Adipocyte (in vitro differentiated cells): ENCODE results near the gene FBL.

ENCODE experiments used
- DNase-seq: peaks from one replicate; pipeline ENCODE4 v3.0.0-alpha.2; 2015; ENCODE audit warnings: low read depth
- H3K27me3 ChIP-seq: replicated peaks from 2 replicates; pipeline ENCODE4 v1.7.0; 2013; ENCODE audit warnings: mild to moderate bottlenecking, low read length, moderate library complexity; ENCODE audit not compliant: control insufficient read depth, insufficient read depth
- H3K36me3 ChIP-seq: 2 replicates; pipeline ENCODE4 v1.7.0; 2013; ENCODE audit warnings: low read length, mild to moderate bottlenecking, moderate library complexity; ENCODE audit not compliant: control insufficient read depth, insufficient read depth, severe bottlenecking
- H3K4me1 ChIP-seq: 2 replicates; pipeline ENCODE4 v1.7.0; 2013; ENCODE audit warnings: mild to moderate bottlenecking, low read length, moderate library complexity; ENCODE audit not compliant: control insufficient read depth, insufficient read depth
- H3K4me3 ChIP-seq: 2 replicates; pipeline ENCODE4 v1.7.0; 2013; ENCODE audit warnings: mild to moderate bottlenecking, low read length, moderate library complexity
- H3K9ac ChIP-seq: 2 replicates; pipeline ENCODE4 v1.7.0; 2013; ENCODE audit warnings: mild to moderate bottlenecking, low read length, moderate library complexity
- H3K9me3 ChIP-seq: 2 replicates; pipeline ENCODE4 v1.7.0; 2013; ENCODE audit warnings: mild to moderate bottlenecking, low read length, moderate library complexity; ENCODE audit not compliant: control insufficient read depth

FBL gene

DNA sequence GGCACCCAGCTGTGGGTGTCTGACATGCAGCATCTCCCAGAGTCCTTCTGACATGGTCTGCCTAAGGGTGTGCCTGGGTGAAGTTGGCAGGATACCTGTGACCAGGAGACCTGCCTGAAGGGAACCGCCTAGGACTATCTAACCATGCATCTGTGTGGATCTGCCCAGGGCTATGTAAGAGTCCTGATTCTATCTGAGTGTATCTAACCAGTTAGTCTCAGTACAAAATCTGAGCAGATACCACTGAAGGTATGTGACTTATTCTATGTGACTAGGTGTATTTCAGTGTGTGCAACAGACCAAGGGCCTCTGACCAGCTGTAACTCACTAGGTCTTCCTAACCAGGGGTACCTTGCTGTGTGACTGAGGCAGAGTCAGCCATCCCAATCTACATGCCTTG is 28.2 kb upstream of the FBL start:
- H3K4me3 ChIP-seq = no peak overlapping the region
- H3K36me3 ChIP-seq = no peaks in the 10 kb centered on the region
- DNase-seq = no peak
- H3K27me3 ChIP-seq = peaks cover 8% of the 10 kb centered on the region
- H3K9ac ChIP-seq = no peak overlapping the region
- no peaks in the 10 kb centered on the region for H3K4me1 ChIP-seq
- H3K9me3 ChIP-seq = no peaks in the 10 kb centered on the region

DNA sequence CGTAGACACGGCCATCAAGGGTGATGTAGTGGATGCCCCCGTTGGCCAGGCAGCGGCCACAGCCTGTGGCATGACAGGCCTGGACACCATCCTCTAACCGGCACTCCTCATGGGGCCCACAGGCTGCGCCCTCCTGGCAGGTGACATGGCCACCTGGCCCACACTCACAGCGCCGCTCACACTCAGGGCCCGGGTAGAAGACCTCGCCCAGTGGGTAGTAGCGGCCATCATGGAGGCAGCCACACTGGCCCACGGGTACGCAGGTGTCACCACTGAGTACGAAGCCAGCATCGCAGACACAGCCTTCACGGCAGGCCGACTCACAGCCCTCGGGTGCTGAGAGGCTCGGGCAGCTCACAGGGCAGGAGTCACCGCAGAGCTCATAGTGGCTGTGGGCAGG is 27.2 kb upstream of the FBL start:
- H3K4me3 ChIP-seq = no peak overlapping the region
- DNase-seq = no peak

DNA sequence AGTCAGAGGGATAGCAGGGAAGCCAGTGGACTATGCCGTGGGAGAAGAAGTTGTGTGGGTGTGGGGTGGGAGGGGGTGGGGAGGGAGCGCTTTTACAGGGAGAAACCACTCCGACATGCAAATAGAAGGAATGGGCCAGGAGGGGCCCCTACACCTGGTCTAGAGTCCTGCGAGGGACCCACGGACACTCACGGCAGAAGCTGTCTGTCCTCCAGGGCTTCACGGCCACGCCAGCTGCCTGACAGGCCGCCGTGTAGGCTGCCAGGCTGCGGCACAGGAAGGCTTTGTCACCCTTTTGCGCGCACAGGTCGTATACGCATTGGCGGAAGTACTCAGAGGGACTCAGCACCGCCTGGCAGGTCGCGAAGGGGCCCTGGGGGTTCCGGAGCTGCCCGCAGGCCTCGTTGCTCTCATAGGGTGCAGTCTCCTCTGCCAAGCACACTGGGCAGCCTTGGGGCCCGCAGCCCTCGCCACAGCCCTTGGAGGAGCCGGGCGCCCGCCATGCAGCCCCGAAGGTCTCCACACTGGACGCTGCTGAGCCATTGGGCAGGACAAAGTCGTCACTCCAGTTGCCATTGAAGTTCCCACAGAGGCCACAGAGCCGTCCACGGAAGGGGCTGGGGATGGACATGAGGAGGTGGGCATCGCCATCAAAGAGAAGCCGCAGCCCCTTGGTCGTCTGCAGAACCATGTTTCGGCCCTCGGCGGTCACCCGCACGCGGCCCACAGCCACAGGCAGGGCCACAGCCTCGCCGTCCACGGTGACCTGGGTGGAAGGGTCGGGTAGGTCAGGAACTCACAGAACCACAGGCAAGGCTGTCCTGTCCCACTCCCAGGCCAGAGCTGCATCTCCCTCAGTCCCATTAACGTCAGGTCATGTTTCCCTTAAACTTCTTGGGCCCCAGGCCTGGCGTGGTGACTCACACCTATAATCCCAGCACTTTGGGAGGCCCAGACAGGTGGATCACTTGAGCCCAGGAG is 26.0 kb upstream of the FBL start:
- H3K4me1 ChIP-seq = no peaks in the 10 kb centered on the region
- no peak overlapping the region for H3K9ac ChIP-seq
- H3K4me3 ChIP-seq = no peak overlapping the region
- H3K9me3 ChIP-seq = no peaks in the 10 kb centered on the region
- no peaks in the 10 kb centered on the region for H3K36me3 ChIP-seq
- H3K27me3 ChIP-seq = peaks cover 11% of the 10 kb centered on the region
- DNase-seq = no peak

More for the DNA sequence above, 27.2 kb upstream of the FBL start:
- no peaks in the 10 kb centered on the region for H3K9me3 ChIP-seq
- no peaks in the 10 kb centered on the region for H3K4me1 ChIP-seq
- H3K27me3 ChIP-seq = peaks cover 8% of the 10 kb centered on the region
- H3K36me3 ChIP-seq = no peaks in the 10 kb centered on the region
- H3K9ac ChIP-seq = no peak overlapping the region

DNA sequence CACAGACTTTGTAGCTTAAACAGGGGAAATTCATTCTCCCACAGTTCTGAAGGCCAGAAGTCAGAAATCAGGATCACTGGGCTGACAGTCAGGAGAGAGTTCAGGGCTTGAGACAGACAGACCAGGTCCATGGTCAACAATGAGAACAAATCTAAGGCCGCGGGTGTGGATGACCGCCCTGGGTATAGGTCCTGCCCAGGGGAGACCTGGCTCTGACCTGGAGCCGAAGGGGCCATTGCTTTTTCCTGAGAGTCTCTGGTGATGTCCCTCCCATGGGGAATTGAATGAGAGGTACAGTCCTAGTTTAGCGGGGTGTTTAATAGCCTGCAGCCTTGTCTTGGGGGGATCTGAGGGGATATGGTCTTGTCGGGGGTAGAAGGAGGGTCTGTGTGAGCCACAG is 25.2 kb upstream of the FBL start:
- Histone ChIP-seq H3K9ac (no peak overlapping the region), H3K4me3 (no peak overlapping the region), H3K4me1 (no peaks in the 10 kb centered on the region), H3K9me3 (no peaks in the 10 kb centered on the region), H3K27me3 (peaks cover 11% of the 10 kb centered on the region), H3K36me3 (no peaks in the 10 kb centered on the region)
- no peak for DNase-seq

DNA sequence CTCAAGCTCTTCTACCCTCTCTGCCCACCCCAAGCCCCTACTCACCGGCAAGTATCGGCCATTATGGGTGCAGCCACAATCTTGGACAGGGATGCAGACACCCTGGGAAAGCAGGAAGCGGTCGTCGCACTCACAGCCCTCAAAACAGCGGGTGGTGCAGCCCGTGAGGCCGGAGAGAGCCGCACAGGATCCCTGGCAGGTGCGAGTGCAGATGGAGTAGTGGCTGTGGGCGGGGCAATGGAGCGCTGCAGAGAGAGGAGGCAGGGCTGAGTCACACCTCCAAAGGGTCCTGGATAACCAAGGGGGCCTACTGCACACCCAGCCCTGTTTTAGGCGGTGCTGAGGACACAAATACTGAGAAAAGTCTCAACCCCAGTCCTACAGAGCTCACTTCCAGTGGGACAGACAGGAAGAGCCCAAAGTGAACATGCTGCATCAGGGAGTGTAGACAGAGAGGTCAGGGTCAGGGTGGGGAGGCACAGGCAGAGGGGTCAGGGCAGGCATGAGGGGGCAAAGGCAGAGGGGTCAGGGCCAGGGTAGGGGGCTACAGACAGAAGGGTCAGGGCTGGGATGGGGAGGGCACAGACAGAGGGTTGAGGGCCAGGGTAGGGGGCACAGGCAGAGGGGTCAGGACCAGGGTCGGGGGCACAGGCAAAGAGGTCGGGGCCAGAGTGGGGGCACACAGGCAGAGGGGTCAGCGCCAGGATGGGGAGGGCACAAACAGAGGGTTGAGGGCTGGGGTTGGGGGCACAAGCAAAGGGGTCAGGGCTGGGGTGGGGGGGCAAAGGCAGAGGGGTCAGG is 24.2 kb upstream of the FBL start:
- no peak overlapping the region for H3K4me3 ChIP-seq
- DNase-seq = no peak

DNA sequence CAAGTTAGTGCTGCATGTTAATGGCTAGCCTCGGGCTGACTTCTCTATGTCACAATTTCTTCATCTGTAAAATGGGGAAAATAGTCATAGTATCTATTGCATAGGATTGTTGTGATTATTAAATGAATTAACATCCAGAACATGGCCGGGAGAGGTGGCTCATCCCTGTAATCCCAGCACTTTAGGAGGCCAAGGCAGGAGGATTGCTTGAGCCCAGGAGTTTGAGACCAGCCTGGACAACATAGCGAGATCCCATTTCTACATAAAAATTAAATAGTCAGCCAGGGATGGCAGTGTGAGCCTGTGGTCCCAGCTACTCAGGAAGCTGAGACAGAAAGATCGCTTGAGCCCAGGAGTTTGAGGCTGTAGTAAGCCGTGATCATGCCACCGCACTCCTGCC is 21.8 kb upstream of the FBL start:
- Histone ChIP-seq H3K36me3 (no peaks in the 10 kb centered on the region), H3K9ac (no peak overlapping the region), H3K4me3 (no peak overlapping the region), H3K9me3 (no peaks in the 10 kb centered on the region), H3K27me3 (peaks cover 11% of the 10 kb centered on the region), H3K4me1 (no peaks in the 10 kb centered on the region)
- no peak for DNase-seq

More for the DNA sequence above, 24.2 kb upstream of the FBL start:
- no peaks in the 10 kb centered on the region for H3K4me1 ChIP-seq
- H3K9me3 ChIP-seq = no peaks in the 10 kb centered on the region
- peaks cover 11% of the 10 kb centered on the region for H3K27me3 ChIP-seq
- H3K36me3 ChIP-seq = no peaks in the 10 kb centered on the region
- no peak overlapping the region for H3K9ac ChIP-seq

DNA sequence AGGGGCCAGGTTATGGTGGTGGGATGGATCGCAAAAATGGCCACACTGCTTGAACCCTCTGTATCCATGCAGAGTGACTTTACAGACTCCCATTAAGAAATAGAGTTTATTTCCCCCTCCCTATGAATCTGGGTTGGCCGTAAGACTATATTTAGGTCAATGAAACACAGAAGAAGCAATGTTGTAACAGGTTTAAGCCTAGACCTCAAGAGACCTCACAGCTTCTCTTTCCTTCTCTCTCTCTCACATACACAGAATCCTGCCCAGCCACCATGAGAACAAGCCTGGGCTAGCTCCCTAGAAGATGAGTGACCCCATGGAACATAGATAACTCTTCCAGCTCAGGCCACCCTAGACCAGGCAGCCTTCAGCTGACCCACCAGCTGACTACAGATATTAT is 21.0 kb upstream of the FBL start:
- no peaks in the 10 kb centered on the region for H3K4me1 ChIP-seq
- no peaks in the 10 kb centered on the region for H3K9me3 ChIP-seq
- no peak overlapping the region for H3K9ac ChIP-seq
- peaks cover 11% of the 10 kb centered on the region for H3K27me3 ChIP-seq
- H3K36me3 ChIP-seq = no peaks in the 10 kb centered on the region
- no peak for DNase-seq
- no peak overlapping the region for H3K4me3 ChIP-seq

DNA sequence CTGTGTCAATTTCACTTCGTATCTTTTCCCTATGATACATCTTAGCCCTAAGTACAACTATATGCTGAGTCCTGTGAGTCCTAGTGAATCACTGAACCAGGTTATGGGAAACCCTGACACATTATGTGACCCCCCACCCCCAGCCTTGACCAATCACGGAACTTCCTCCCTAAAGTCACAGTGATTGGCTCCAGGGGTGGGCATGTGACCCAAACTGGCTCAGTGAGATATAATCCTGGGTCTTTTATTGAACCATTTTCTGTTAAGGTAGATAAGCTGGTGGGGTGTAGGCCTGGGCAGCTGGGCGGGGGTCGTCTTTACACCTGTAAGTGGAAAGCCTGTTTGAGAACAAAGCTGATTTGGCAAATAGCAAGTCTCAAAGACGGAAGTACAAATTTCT is 19.8 kb upstream of the FBL start:
- Histone ChIP-seq H3K9me3 (no peaks in the 10 kb centered on the region), H3K4me1 (no peaks in the 10 kb centered on the region), H3K9ac (no peak overlapping the region), H3K4me3 (no peak overlapping the region), H3K27me3 (peaks cover 11% of the 10 kb centered on the region), H3K36me3 (no peaks in the 10 kb centered on the region)
- DNase-seq = no peak

DNA sequence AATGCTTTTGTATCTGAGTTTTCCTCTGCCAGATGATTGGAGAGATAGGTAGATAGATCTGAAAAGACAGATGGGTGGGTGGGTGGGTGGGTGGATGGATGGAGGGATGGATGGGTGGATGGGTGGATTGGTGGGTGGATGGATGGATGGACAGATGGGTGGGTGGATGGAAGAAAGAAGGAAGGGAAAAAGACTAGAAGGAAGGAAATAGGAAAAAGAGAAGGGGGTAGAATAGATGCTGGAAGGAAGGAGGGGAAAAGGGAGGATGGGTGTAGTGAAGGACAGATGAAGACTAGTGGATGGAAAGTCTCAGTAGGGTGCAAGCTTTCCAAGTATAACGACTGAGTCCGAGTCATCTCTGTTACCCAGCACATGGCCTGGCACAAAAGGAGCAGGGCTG is 19.0 kb upstream of the FBL start:
- no peak for DNase-seq
- no peaks in the 10 kb centered on the region for H3K9me3 ChIP-seq
- H3K36me3 ChIP-seq = no peaks in the 10 kb centered on the region
- H3K4me1 ChIP-seq = no peaks in the 10 kb centered on the region
- H3K9ac ChIP-seq = no peak overlapping the region
- no peak overlapping the region for H3K4me3 ChIP-seq
- H3K27me3 ChIP-seq = peaks cover 9% of the 10 kb centered on the region

DNA sequence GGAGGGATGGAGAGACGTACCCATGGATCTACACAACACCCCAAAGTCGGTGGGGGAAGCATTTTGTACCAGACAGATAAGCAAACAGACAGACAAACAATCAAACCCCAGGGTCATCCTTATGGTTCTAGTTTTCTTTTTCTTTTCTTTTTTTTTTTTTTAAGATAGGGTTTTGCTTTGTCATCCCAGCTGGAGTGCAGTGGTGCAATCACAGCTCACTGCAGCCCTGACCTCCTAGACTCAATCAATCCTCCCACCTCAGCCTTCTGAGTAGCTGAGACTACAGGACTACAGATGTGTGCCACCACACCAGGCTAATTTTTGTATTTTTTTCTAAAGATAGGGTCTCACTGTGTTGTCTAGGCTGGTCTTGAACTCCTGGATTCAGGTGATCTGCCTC is 17.9 kb upstream of the FBL start:
- peaks cover 3% of the 10 kb centered on the region for H3K27me3 ChIP-seq
- H3K9ac ChIP-seq = no peak overlapping the region
- H3K9me3 ChIP-seq = no peaks in the 10 kb centered on the region
- H3K4me3 ChIP-seq = no peak overlapping the region
- DNase-seq = no peak
- H3K36me3 ChIP-seq = no peaks in the 10 kb centered on the region
- no peaks in the 10 kb centered on the region for H3K4me1 ChIP-seq

DNA sequence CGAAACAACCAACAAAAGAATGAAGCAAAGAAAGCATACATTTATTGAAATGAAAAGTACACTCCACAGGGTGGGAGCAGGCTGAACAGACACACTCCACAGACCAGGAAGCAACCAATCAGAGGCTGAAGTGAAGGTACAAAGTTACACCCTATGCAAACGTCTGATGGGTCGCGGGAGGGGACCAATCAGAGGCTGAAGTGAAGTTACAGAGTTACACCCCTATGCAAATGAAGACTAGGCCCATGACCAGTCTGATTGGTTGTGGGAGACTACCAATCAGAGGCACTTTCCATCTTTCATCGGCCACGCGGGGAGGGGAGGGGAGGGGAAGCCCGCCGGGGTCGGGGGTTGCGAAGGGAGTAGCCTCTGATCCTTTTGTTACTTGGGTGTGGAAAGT is 12.4 kb upstream of the FBL start:
- Histone ChIP-seq H3K4me1 (no peaks in the 10 kb centered on the region), H3K27me3 (no peaks in the 10 kb centered on the region), H3K9me3 (peaks cover 8% of the 10 kb centered on the region), H3K4me3 (no peak overlapping the region), H3K36me3 (no peaks in the 10 kb centered on the region), H3K9ac (no peak overlapping the region)
- DNase-seq = no peak
